Loucy (cell line): Measurements from ENCODE around the gene JSRP1.

ENCODE experiments used
- H2AFZ ChIP-seq: fragments of 200-600 bp; sonication (generic); 2 replicates; pipeline ENCODE4 v1.6.0; 2016; ENCODE audit warnings: antibody characterized with exemption, mild to moderate bottlenecking, low read length, moderate library complexity
- H3F3A ChIP-seq: fragments of 200-600 bp; 2 replicates; pipeline ENCODE4 v1.6.0; 2016; ENCODE audit warnings: antibody characterized with exemption, low read depth, mild to moderate bottlenecking
- H3K27me3 ChIP-seq: fragments of 200-600 bp; sonication (generic); 2 replicates; pipeline ENCODE4 v1.6.1; 2014; ENCODE audit warnings: low read length, mild to moderate bottlenecking; ENCODE audit not compliant: insufficient read depth, poor library complexity, severe bottlenecking
- H3K36me3 ChIP-seq: fragments of 200-600 bp; sonication (generic); 2 replicates; pipeline ENCODE4 v1.6.1; 2016; ENCODE audit warnings: low read length; ENCODE audit not compliant: insufficient read depth
- H3K4me1 ChIP-seq: fragments of 200-600 bp; sonication (generic); 2 replicates; pipeline ENCODE4 v1.5.1; 2014; ENCODE audit warnings: low read length, mild to moderate bottlenecking; ENCODE audit not compliant: insufficient read depth, poor library complexity, severe bottlenecking
- H3K4me2 ChIP-seq: fragments of 200-600 bp; sonication (generic); 2 replicates; pipeline ENCODE4 v1.6.0; 2014; ENCODE audit warnings: antibody characterized with exemption, low read length, low read depth, mild to moderate bottlenecking; ENCODE audit not compliant: poor library complexity, severe bottlenecking
- H3K4me3 ChIP-seq: fragments of 200-600 bp; sonication (generic); 2 replicates; pipeline ENCODE4 v1.5.1; 2014; ENCODE audit warnings: low read length, mild to moderate bottlenecking, mixed read lengths; ENCODE audit not compliant: poor library complexity, severe bottlenecking
- H3K79me2 ChIP-seq: fragments of 200-600 bp; sonication (generic); 2 replicates; pipeline ENCODE4 v1.6.1; 2014; ENCODE audit warnings: low read length; ENCODE audit not compliant: insufficient read depth
- H3K9ac ChIP-seq: fragments of 200-600 bp; sonication (generic); 2 replicates; pipeline ENCODE4 v1.6.0; 2014; ENCODE audit warnings: mild to moderate bottlenecking, low read depth, low read length, moderate library complexity; ENCODE audit not compliant: poor library complexity, severe bottlenecking
- H3K9me2 ChIP-seq: fragments of 200-600 bp; sonication (generic); replicated peaks from 2 replicates; pipeline ENCODE4 v1.6.1; 2016; ENCODE audit warnings: low read depth, low read length, mixed read lengths
- H3K9me3 ChIP-seq: fragments of 200-600 bp; sonication (generic); 2 replicates; pipeline ENCODE4 v1.6.1; 2014; ENCODE audit warnings: mild to moderate bottlenecking, antibody characterized with exemption, low read length, low read depth; ENCODE audit not compliant: insufficient read depth
- H4K20me1 ChIP-seq: fragments of 200-600 bp; sonication (generic); 2 replicates; pipeline ENCODE4 v1.6.0; 2014; ENCODE audit warnings: antibody characterized with exemption, low read length, mild to moderate bottlenecking; ENCODE audit not compliant: insufficient read depth, poor library complexity, severe bottlenecking
- CTCF ChIP-seq: fragments of 200-600 bp; sonication (generic); conservative IDR thresholded peaks from 2 replicates; pipeline ENCODE4 v1.5.1; 2014; ENCODE audit warnings: mild to moderate bottlenecking, antibody characterized with exemption, low read length
- EZH2phosphoT487 ChIP-seq: fragments of 200-600 bp; IDR thresholded peaks from 2 replicates; pipeline ENCODE4 v1.6.1; 2018; ENCODE audit warnings: antibody characterized with exemption, mild to moderate bottlenecking, moderate library complexity, borderline replicate concordance

The JSRP1 gene

GRCh38 chr19:2261438-2262172 lies 5.4 kb upstream of the JSRP1 start:
- Histone ChIP-seq H3F3A (no peaks in the 10 kb centered on the region), H3K9me2 (no peaks in the 10 kb centered on the region), H3K36me3 (no peaks in the 10 kb centered on the region), H3K4me2 (no peak overlapping the region), H3K27me3 (no peaks in the 10 kb centered on the region), H3K9ac (no peak overlapping the region), H2AFZ (no peak overlapping the region), H3K4me1 (peaks cover 3% of the 10 kb centered on the region), H3K79me2 (no peaks in the 10 kb centered on the region), H3K9me3 (no peaks in the 10 kb centered on the region), H3K4me3 (no peak overlapping the region), H4K20me1 (no peaks in the 10 kb centered on the region)
- TF ChIP-seq EZH2phosphoT487 = no peak
- TF ChIP-seq CTCF = peak; percentile 70

GRCh38 chr19:2260341-2260805 lies 4.2 kb upstream of the JSRP1 start:
- Histone ChIP-seq H2AFZ (no peak overlapping the region), H3K9ac (no peak overlapping the region), H3K36me3 (no peaks in the 10 kb centered on the region), H4K20me1 (no peaks in the 10 kb centered on the region), H3K9me3 (no peaks in the 10 kb centered on the region), H3K4me3 (no peak overlapping the region), H3K9me2 (no peaks in the 10 kb centered on the region), H3K79me2 (no peaks in the 10 kb centered on the region), H3K4me1 (no peaks in the 10 kb centered on the region), H3K27me3 (no peaks in the 10 kb centered on the region), H3F3A (no peaks in the 10 kb centered on the region), H3K4me2 (no peak overlapping the region)
- TF ChIP-seq EZH2phosphoT487 (no peak), CTCF (no peak)

- no peaks in the 10 kb centered on the region for H4K20me1 ChIP-seq
- H3K4me1 ChIP-seq = no peaks in the 10 kb centered on the region
- no peaks in the 10 kb centered on the region for H3K9me2 ChIP-seq
- H3K9me3 ChIP-seq = no peaks in the 10 kb centered on the region
- H3K27me3 ChIP-seq = no peaks in the 10 kb centered on the region
- no peak overlapping the region for H2AFZ ChIP-seq
- TF ChIP-seq CTCF (no peak), EZH2phosphoT487 (no peak)
- H3K4me2 ChIP-seq = no peak overlapping the region
- no peaks in the 10 kb centered on the region for H3F3A ChIP-seq
- H3K79me2 ChIP-seq = no peaks in the 10 kb centered on the region
- H3K4me3 ChIP-seq = no peak overlapping the region
- H3K36me3 ChIP-seq = no peaks in the 10 kb centered on the region
- H3K9ac ChIP-seq = no peak overlapping the region
Measured at GRCh38 chr19:2259336-2259735, 3.1 kb upstream of the JSRP1 start.
